HepG2 (cell line): ENCODE results near the gene RGS11. TPM values are rescaled to one million over a fixed set of nuclear protein-coding genes. Genes with fewer than 3 reads are reported as not detected.

ENCODE experiments used
- ATAC-seq: fragments of 200-7000 bp; cut with Tn5 transposase; 3 replicates; pipeline ENCODE4 v1.9.1; 2020; ENCODE audit warnings: mild to moderate bottlenecking, moderate library complexity
- BruUV-seq: library from RNA; stranded (reverse); fragments of 400-500 nt; replicated peaks from 2 replicates; lab custom pipeline; 2021; lab: Mats Ljungman, UMichigan
- CTCF ChIA-PET: fragments of 300-600 bp; formaldehyde crosslinking; extraction: SDS; loops from one replicate; lab custom pipeline; 2021; ENCODE audit warnings: low total read pairs, inconsistent platforms, low intra/inter-chr PET ratio; lab: Yijun Ruan, JAX
- POLR2A ChIA-PET: fragments of 350-600 bp; sonication (Branson Sonifier 250); formaldehyde crosslinking; loops from one replicate; lab custom pipeline; 2020; ENCODE audit warnings: antibody characterized with exemption, inconsistent platforms; lab: Yijun Ruan, JAX
- DNase-seq: peaks from one replicate; pipeline ENCODE4 v3.0.0-alpha.2; 2015; ENCODE audit warnings: low spot score
- FAIRE-seq: peaks from 3 replicates; lab custom pipeline; 2011; peaks lifted over from hg19 to GRCh38; lab: Jason Lieb, UNC
- H2AFZ ChIP-seq: one replicate; pipeline ENCODE4 v1.6.1; 2011; ENCODE audit warnings: low read length, inconsistent platforms
- H3K27ac ChIP-seq: fragments of 300-600 bp; 3 replicates; pipeline ENCODE4 v1.8.0; 2011; ENCODE audit warnings: mixed run types, mild to moderate bottlenecking, mixed read lengths, low read length, inconsistent platforms; ENCODE audit not compliant: insufficient read depth; ENCODE audit errors: extremely low read length
- H3K27me3 ChIP-seq, 2 experiments: fragments of 200-600 bp in 1 of 2; 2 replicates in 1 of 2; 3 replicates in 1 of 2; pipeline versions ENCODE4 v1.6.0 to v1.8.0; 2011; ENCODE audit warnings: low read length in 2 of 2, mild to moderate bottlenecking in 2 of 2, moderate library complexity in 2 of 2, inconsistent platforms in 1 of 2; ENCODE audit not compliant: insufficient read depth in 2 of 2, control insufficient read depth in 1 of 2
- H3K36me3 ChIP-seq, 2 experiments: fragments of 200-600 bp in 1 of 2; replicated peaks in 1 of 2; 2 replicates in 1 of 2; 3 replicates in 1 of 2; pipeline versions ENCODE4 v1.5.1 to v1.8.0; 2011; ENCODE audit warnings: low read length in 2 of 2, inconsistent platforms in 1 of 2; ENCODE audit not compliant: insufficient read depth in 2 of 2, control insufficient read depth in 1 of 2
- H3K4me1 ChIP-seq: 2 replicates; pipeline ENCODE4 v1.5.1; 2012; ENCODE audit warnings: low read length, inconsistent platforms; ENCODE audit not compliant: insufficient read depth
- H3K4me2 ChIP-seq: 2 replicates; pipeline ENCODE4 v1.6.0; 2011; ENCODE audit warnings: low read depth, low read length, inconsistent platforms
- H3K4me3 ChIP-seq, 3 experiments: fragments of 200-600 bp in 1 of 3; sonication (generic), shearing (Covaris generic) in 1 of 3; replicated peaks in 1 of 3; 2 replicates each; pipeline ENCODE4 v1.5.1; 2011 to 2016; ENCODE audit warnings: low read length in 3 of 3, inconsistent platforms in 2 of 3, low read depth in 2 of 3, mild to moderate bottlenecking in 2 of 3, control low read depth in 1 of 3, mixed read lengths in 1 of 3; ENCODE audit not compliant: insufficient read depth in 1 of 3
- H3K79me2 ChIP-seq: one replicate; pipeline ENCODE4 v1.6.1; 2011; ENCODE audit warnings: low read length, inconsistent platforms; ENCODE audit not compliant: insufficient read depth
- H3K9ac ChIP-seq: 2 replicates; pipeline ENCODE4 v1.6.0; 2011; ENCODE audit warnings: mild to moderate bottlenecking, low read depth, low read length, inconsistent platforms; ENCODE audit not compliant: insufficient read depth
- H3K9me3 ChIP-seq: 2 replicates; pipeline ENCODE4 v1.5.1; 2012; ENCODE audit warnings: mild to moderate bottlenecking, low read length
- H4K20me1 ChIP-seq: 2 replicates; pipeline ENCODE4 v1.6.0; 2011; ENCODE audit warnings: inconsistent platforms, mild to moderate bottlenecking, low read length, moderate library complexity; ENCODE audit not compliant: insufficient read depth
- CC2D1A ChIP-seq: sonication (generic); formaldehyde crosslinking; IDR thresholded peaks from 2 replicates; pipeline ENCODE4 v1.8.1; 2023; ENCODE audit warnings: mild to moderate bottlenecking, missing genetic modification reagents
- CCDC6 ChIP-seq: sonication (generic); formaldehyde crosslinking; IDR thresholded peaks from 2 replicates; pipeline ENCODE4 v1.8.1; 2022; ENCODE audit warnings: mild to moderate bottlenecking, missing genetic modification reagents, moderate library complexity
- DPF2 ChIP-seq: sonication (generic); formaldehyde crosslinking; IDR thresholded peaks from 2 replicates; pipeline ENCODE4 v1.4.0; 2020; ENCODE audit warnings: mild to moderate bottlenecking, low read depth, missing genetic modification reagents, borderline replicate concordance
- ESRRA ChIP-seq: sonication (generic); formaldehyde crosslinking; IDR thresholded peaks from 2 replicates; pipeline ENCODE4 v1.5.1; 2020; ENCODE audit warnings: mild to moderate bottlenecking, low read depth, missing genetic modification reagents
- FOXA1 ChIP-seq, 2 experiments: fragments of 450-650 bp in 1 of 2; sonication (generic) in 1 of 2; formaldehyde crosslinking in 1 of 2; IDR thresholded peaks; 2 replicates each; pipeline versions ENCODE4 v1.4.0 to v1.6.1; 2016 to 2020; ENCODE audit warnings: missing genetic modification reagents in 1 of 2
- FOXA3 ChIP-seq: IDR thresholded peaks from 2 replicates; pipeline ENCODE4 v1.6.1; 2016; ENCODE audit warnings: missing genetic modification reagents, missing compliant biosample characterization
- IKZF1 ChIP-seq: fragments of 450-650 bp; IDR thresholded peaks from 2 replicates; pipeline ENCODE4 v1.7.1; 2016
- MXI1 ChIP-seq: IDR thresholded peaks from 3 replicates; pipeline ENCODE4 v1.6.1; 2012; ENCODE audit warnings: low read depth, low read length, inconsistent platforms, borderline replicate concordance
- SAP130 ChIP-seq: IDR thresholded peaks from 2 replicates; pipeline ENCODE4 v1.6.1; 2016; ENCODE audit warnings: low read depth
- ZFP37 ChIP-seq: sonication (generic); formaldehyde crosslinking; IDR thresholded peaks from 2 replicates; pipeline ENCODE4 v1.4.0; 2020; ENCODE audit warnings: missing genetic modification reagents, borderline replicate concordance
- ZFP41 ChIP-seq: sonication (generic); formaldehyde crosslinking; IDR thresholded peaks from 2 replicates; pipeline ENCODE4 v1.4.0; 2020; ENCODE audit warnings: mild to moderate bottlenecking, missing genetic modification reagents, borderline replicate concordance
- ZNF17 ChIP-seq: sonication (generic); formaldehyde crosslinking; IDR thresholded peaks from 2 replicates; pipeline ENCODE4 v1.5.0; 2020; ENCODE audit warnings: mild to moderate bottlenecking, missing genetic modification reagents
- WGBS: methylation state at CpG from one replicate; pipeline ENCODE4 v1.1.6; 2017; ENCODE audit warnings: low lambda C conversion rate; 5-methylcytosine and 5-hydroxymethylcytosine counted together
- in situ Hi-C: cut with HindIII; loops from 2 replicates; pipeline ENCODE4 v1.10.0; 2017; ENCODE audit warnings: low pct_unique_long_range_greater_than_20kb; ENCODE audit not compliant: extremely low pct_ligation_motif_present
- intact Hi-C: fragments of 100-400 bp; cut with micrococcal nuclease; formaldehyde crosslinking; loops from one replicate; pipeline ENCODE4 v1.10.0; 2022; ENCODE audit not compliant: unreplicated experiment
- polyA plus RNA-seq, 8 experiments: library from polyadenylated mRNA; depleted of rRNA in 3 of 8; stranded (reverse) in 7 of 8; unstranded in 1 of 8; fragments of >200 nt; fragmentation: Illumina TruSeq in 4 of 8; extraction: Trizol in 4 of 8; gene quantifications; 2 replicates each; pipeline versions ENCODE4 v1.2.1 to v1.2.3, GENCODE V29; 2011 to 2016; ENCODE audit warnings: low read depth in 4 of 8, missing spikeins in 1 of 8, mixed read lengths in 1 of 8; ENCODE audit not compliant: insufficient read depth in 1 of 8
- total RNA-seq, 5 experiments: library from RNA; depleted of rRNA; stranded (reverse); fragments of >200 nt; fragmentation: Illumina TruSeq; extraction: Trizol; gene quantifications; 2 replicates each; pipeline ENCODE4 v1.2.3, GENCODE V29; 2016; ENCODE audit warnings: low read depth in 1 of 5
- TF ChIP-seq, protein P1 (sequence below): IDR thresholded peaks from 2 replicates; pipeline ENCODE4 v1.6.1; 2016; ENCODE audit warnings: low read depth, missing genetic modification reagents, missing compliant biosample characterization
- TF ChIP-seq, protein P2 (sequence below): IDR thresholded peaks from 2 replicates; pipeline ENCODE4 v1.6.1; 2016
- TF ChIP-seq, protein P3 (sequence below): IDR thresholded peaks from 2 replicates; pipeline ENCODE4 v1.6.1; 2012; ENCODE audit warnings: inconsistent platforms

Gene RGS11
- total and polyA plus RNA-seq, 2 of the 13 experiments (the other 11 are each of a cell fraction or from before 2014, with no cell fraction given) = 0.11 TPM; not detected in 1

DNA sequence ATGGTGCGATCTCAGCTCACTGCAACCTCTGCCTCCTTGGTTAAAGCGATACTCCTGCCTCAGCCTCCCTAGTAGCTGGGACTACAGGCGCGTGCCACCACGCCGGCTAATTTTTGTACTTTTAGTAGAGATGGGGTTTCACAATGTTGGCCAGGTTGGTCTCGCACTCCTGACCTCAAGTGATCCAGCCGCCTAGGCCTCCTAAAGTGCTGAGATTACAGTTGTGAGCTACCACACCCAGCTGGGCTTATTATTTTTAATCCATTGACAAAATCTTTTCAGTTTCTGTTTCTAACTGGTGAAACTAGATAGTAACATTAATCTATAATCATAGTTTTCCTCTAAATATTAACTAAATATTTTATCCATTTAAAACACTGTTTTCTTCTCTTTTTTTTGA is 35.2 kb downstream of the RGS11 start (continued):
- TF ChIP-seq, protein P1, sequence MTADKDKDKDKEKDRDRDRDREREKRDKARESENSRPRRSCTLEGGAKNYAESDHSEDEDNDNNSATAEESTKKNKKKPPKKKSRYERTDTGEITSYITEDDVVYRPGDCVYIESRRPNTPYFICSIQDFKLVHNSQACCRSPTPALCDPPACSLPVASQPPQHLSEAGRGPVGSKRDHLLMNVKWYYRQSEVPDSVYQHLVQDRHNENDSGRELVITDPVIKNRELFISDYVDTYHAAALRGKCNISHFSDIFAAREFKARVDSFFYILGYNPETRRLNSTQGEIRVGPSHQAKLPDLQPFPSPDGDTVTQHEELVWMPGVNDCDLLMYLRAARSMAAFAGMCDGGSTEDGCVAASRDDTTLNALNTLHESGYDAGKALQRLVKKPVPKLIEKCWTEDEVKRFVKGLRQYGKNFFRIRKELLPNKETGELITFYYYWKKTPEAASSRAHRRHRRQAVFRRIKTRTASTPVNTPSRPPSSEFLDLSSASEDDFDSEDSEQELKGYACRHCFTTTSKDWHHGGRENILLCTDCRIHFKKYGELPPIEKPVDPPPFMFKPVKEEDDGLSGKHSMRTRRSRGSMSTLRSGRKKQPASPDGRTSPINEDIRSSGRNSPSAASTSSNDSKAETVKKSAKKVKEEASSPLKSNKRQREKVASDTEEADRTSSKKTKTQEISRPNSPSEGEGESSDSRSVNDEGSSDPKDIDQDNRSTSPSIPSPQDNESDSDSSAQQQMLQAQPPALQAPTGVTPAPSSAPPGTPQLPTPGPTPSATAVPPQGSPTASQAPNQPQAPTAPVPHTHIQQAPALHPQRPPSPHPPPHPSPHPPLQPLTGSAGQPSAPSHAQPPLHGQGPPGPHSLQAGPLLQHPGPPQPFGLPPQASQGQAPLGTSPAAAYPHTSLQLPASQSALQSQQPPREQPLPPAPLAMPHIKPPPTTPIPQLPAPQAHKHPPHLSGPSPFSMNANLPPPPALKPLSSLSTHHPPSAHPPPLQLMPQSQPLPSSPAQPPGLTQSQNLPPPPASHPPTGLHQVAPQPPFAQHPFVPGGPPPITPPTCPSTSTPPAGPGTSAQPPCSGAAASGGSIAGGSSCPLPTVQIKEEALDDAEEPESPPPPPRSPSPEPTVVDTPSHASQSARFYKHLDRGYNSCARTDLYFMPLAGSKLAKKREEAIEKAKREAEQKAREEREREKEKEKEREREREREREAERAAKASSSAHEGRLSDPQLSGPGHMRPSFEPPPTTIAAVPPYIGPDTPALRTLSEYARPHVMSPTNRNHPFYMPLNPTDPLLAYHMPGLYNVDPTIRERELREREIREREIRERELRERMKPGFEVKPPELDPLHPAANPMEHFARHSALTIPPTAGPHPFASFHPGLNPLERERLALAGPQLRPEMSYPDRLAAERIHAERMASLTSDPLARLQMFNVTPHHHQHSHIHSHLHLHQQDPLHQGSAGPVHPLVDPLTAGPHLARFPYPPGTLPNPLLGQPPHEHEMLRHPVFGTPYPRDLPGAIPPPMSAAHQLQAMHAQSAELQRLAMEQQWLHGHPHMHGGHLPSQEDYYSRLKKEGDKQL (CRISPR knock-in tag) = no peak
- TF ChIP-seq ZFP37 = no peak

DNA sequence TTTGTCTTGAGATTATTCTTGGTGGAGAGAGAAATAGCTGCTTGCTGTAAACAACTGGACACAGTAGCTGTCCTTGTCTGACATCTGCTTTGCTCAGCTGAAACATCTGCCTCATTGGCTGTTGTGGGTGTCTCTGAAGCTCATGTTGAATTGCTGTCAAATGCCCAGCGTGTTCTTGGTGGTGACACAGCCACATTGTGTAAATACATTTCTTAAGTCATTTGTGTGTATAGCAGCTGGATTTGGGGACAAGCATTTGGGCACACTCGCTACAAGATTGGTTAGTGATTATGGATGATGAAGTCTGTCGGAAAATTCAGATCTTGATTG is 35.8 kb downstream of the RGS11 start:
- in situ Hi-C loops = no loop called here
- H3K36me3 ChIP-seq = no peaks in the 10 kb centered on the region
- POLR2A ChIA-PET = interaction anchor here (1.3 kb wide), 1 partner anchor 113 kb away, joined by 4 read pairs; the partner anchor contains the start of gene AXIN1
- no peak for FAIRE-seq
- H2AFZ ChIP-seq = no peak overlapping the region
- H4K20me1 ChIP-seq = no peaks in the 10 kb centered on the region
- peak; percentile 10; the same call in 1 of the 3 replicates for ATAC-seq
- H3K79me2 ChIP-seq = no peaks in the 10 kb centered on the region
- H3K9me3 ChIP-seq = no peaks in the 10 kb centered on the region
- WGBS = 52% methylated on average over 3 of the region's 3 CpGs
- TF ChIP-seq MXI1 (peak; percentile 62; the same call in 1 of the 3 replicates), IKZF1 (no peak), SAP130 (CRISPR knock-in tag) (peak; percentile 64), DPF2 (CRISPR knock-in tag) (no peak), FOXA1 (IDR thresholded peaks at IDR 0.05) (no peak), FOXA1 (CRISPR knock-in tag; IDR thresholded peaks at IDR 0.05) (0 out of 2 replicates have a peak, but pooled peaks have one; percentile 36), FOXA3 (peak; percentile 18; the same call in 1 of the 2 replicates), ESRRA (no peak), ZNF17 (CRISPR knock-in tag) (no peak), CCDC6 (CRISPR knock-in tag) (no peak), CC2D1A (no peak), ZFP41 (CRISPR knock-in tag) (no peak)
- TF ChIP-seq, protein P2, sequence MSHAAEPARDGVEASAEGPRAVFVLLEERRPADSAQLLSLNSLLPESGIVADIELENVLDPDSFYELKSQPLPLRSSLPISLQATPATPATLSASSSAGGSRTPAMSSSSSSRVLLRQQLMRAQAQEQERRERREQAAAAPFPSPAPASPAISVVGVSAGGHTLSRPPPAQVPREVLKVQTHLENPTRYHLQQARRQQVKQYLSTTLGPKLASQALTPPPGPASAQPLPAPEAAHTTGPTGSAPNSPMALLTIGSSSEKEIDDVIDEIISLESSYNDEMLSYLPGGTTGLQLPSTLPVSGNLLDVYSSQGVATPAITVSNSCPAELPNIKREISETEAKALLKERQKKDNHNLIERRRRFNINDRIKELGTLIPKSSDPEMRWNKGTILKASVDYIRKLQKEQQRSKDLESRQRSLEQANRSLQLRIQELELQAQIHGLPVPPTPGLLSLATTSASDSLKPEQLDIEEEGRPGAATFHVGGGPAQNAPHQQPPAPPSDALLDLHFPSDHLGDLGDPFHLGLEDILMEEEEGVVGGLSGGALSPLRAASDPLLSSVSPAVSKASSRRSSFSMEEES (CRISPR knock-in tag) = no peak
- TF ChIP-seq, protein P3, sequence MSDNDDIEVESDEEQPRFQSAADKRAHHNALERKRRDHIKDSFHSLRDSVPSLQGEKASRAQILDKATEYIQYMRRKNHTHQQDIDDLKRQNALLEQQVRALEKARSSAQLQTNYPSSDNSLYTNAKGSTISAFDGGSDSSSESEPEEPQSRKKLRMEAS = peak; percentile 17; the same call in 1 of the 2 replicates
- TF ChIP-seq, all 625 proteins: peak for 5
- H3K4me1 ChIP-seq = peaks cover 24% of the 10 kb centered on the region
- no peaks in the 10 kb centered on the region; a peak in 1 of 5 replicates for H3K27me3 ChIP-seq
- no peak overlapping the region for H3K4me3 ChIP-seq
- peak; percentile 39 for DNase-seq
- no peak overlapping the region for H3K9ac ChIP-seq
- H3K4me2 ChIP-seq = no peak overlapping the region
- no TSS peak for BruUV-seq
- intact Hi-C loops = loop anchor here (5.0 kb wide), 1 partner anchor 47 kb away; no protein-coding TSS in a partner anchor
- CTCF ChIA-PET = interaction anchor here (0.6 kb wide), 1 partner anchor 123 kb away, joined by 4 read pairs; no protein-coding TSS in a partner anchor
- no peak overlapping the region for H3K27ac ChIP-seq
